ENCODE results near the gene TGFB1.

DNA sequence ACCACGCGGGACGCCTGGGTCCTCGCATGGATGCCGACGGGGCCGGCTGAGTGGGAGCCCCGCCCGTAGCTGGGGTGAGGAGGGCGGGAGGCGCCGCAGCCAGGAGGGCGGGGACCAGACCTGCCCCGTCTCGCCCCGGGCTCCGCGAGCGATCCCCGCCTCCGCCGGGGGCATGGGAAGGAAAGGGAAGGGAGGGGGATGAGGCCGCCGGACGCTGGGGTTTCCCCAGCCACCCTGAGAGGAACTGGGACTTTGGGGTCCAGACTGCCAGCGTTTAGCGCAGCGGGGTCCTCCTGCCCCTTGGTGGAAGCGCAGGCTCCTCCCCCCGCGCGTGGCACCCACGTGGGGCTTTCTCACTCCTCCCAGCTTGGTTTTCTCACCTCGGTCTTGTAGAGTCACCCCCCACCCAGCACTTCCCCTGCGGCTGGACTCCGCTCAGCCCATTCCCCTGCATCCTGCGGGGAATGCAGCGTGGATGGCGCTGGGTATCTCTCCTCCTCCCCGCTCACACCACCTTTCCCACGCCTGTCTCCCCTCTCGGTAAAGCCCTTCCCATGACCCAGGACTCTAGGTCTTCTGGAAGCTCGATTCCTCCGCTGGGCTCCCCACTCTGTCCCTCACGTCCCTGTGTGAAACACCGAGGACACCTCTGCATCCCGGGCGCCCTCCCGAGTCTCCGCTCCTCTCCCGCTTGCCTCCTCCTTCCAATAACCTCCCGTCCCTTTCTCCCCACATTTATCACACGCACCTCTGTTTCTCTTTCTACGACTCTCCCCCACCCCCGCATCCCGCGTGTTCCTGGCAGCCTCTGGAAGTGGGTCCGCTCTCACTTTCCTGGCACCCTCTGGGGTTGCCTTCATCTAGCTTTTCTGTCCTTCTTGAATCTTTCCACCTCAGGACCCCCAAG, 2.1 kb downstream of the TGFB1 start:
- no peak for TF ChIP-seq YY1 (IDR thresholded peaks at IDR 0.05; ENCODE audit: insufficient read depth, insufficient read length)
- TF ChIP-seq ZNF274 (IDR thresholded peaks at IDR 0.05; ENCODE audit: low read depth, low read length) = no peak
- no peak for TF ChIP-seq SUZ12 (IDR thresholded peaks at IDR 0.05; ENCODE audit: extremely low read depth, insufficient read depth, insufficient read length)

Measured in NT2/D1 (cell line).